NCI-H1694 treated with DMSO at 0.1 percent for 48 hours (cell line): ENCODE data around the gene RCAN2.

Experiments used
- DNase-seq: peaks from one replicate; lab custom pipeline; 2025; lab: John Stamatoyannopoulos, UW

The RCAN2 gene

DNA sequence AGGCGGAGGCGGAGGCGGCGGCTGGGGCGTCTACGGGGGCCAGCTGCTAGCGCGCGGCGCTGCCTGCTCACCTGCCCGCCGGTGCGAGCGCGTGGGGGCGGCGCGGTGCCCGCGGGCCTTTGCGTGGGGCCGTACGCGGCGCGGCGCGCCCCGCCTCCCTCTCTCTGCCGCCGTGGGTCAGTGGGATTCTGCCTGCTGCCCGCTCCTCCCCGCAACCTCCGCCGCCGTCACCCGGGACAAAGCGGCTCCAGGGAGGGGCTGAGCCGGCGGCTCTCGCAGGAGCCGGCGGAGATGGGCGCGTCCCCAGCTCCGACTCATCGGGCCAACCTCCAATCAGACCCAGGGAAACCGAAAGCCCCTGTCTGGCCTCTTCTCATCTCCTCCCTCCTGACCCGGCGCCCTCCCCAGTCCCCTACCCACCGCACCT lies at the start of gene RCAN2:
Gene RCAN2, minus strand, starts transcription at position 249 of the 427 bp plus-strand sequence.
- no peak for DNase-seq

GRCh38 chr6:46539866-46540265 lies 48.6 kb upstream of the RCAN2 start:
- DNase-seq = no peak

GRCh38 chr6:46538800-46539480 lies 47.7 kb upstream of the RCAN2 start:
- no peak for DNase-seq

GRCh38 chr6:46530896-46531295 lies 39.6 kb upstream of the RCAN2 start:
- no peak for DNase-seq

DNA sequence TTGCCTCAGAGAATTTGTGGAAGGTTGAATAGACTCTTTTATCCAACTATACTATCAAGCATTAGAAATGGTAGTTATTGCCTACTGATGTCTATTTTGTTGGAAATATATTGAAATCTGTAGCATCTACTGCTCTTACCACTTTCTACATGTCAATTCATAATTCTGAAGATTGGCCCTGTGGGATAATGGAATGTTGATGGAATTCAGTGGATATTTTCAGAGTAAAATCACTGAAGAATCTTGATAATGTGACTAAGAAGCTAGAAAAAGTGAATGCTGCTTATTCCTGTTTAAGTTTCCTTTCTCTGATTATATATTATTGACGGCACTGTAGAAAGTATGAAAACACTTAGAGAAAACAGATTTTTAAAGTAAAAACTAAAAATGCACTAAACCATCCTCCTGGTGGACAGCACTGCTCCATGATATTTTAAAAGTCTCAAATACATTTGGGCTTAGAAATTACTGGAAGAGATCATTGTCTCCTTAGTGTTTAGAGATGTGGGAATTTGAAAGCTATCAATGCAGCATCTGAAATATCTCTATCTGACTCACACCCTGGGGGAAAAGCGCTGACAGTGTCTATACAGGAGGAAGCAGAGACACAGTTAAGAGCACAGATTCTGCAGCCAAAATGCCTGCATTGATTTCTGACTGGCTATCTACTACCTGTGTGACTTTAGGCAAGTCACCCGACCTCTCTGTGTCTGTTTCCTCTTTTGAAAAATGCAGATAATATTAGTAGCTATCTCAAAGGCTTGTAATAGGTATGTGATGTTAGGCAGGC lies 37.9 kb upstream of the RCAN2 start:
- DNase-seq = no peak

GRCh38 chr6:46526607-46527006 lies 35.4 kb upstream of the RCAN2 start:
- DNase-seq = no peak

- no peak for DNase-seq
Observed at GRCh38 chr6:46525583-46525982, 34.3 kb upstream of the RCAN2 start.

DNA sequence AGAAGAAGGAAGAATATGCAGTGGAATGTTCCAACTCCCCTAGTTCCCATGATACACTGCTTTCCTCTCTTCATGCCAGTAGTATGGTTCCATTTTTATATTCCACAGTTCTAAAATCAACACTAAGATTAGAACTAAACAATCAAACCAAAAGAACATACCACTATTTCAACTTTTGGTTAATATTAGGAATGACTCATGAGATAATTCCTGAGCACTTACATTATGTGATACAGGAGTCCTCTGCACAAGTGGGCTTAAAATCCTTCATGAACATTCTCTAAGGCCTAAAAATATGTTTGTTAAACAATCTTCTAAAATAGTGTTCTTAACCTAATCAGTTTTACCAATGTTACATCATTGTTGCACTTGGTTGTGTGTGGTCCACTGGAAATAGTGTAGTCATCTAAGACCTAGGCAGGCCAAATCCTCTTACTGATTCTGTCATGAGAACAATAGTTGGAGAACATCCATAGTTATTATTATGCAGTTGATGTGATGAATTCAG lies 30.3 kb upstream of the RCAN2 start:
- DNase-seq = no peak

DNA sequence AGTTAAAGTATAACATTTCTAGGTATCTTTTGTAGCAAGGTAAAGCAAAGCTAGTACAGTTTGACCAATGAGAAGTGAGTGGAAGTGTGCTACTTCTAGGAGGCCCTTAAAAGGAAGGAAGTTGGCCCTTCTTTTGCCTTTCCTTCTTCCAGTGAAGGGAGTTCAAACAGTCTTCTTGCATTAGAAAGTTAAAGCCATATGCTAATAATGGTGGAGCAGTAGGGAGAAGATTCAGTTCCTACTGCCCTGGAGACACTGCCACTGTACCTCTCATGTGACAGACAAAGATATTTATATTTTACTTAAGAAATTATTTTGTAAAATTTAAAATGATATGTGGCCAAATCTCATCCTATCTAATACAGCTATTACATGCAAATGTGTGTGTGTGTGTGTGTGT lies 26.0 kb upstream of the RCAN2 start:
- DNase-seq = no peak

DNA sequence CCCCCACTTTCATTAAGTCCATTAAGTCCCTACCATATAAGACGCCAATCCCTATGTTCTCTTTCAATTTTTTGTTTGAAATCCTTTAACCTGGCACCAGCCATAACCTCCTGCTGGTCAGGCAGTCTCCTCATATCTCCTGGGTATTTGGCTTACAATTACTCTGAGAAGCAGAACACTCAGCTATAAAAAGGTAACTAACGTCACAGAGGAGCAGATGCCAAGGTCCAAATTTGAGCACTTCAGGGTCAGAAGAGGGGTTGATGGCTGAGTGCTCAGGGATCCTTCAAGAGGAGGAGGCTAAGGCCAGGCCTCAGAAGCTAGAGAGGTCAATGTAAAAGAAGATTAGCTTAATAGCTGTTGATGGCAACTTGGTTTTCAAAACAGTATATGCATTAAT lies 22.3 kb upstream of the RCAN2 start:
- DNase-seq = no peak

DNA sequence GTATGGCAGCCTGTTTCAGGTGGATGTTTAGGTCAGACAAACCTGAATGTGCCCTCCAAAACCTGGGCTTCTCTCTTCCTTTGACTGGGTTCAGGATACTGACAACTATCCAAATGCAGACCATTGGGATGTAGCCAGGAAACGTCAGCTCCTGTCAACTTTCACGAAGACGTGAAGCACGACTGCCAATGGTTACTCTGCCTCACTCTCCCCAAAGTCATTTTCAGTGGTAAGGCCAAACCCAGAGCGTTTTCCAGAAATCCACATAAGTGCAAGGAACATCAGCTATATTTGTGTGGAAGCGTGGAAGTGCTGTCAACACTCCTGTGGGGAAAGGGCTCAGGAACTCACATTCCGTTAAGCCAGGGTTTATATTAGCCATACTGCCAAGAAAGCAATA lies 20.1 kb upstream of the RCAN2 start:
- DNase-seq = no peak

- DNase-seq = no peak
Observed at GRCh38 chr6:46510651-46511050, 19.4 kb upstream of the RCAN2 start.

GRCh38 chr6:46509981-46510510 lies 18.8 kb upstream of the RCAN2 start:
- no peak for DNase-seq

GRCh38 chr6:46509063-46509462 lies 17.8 kb upstream of the RCAN2 start:
- DNase-seq = no peak

DNA sequence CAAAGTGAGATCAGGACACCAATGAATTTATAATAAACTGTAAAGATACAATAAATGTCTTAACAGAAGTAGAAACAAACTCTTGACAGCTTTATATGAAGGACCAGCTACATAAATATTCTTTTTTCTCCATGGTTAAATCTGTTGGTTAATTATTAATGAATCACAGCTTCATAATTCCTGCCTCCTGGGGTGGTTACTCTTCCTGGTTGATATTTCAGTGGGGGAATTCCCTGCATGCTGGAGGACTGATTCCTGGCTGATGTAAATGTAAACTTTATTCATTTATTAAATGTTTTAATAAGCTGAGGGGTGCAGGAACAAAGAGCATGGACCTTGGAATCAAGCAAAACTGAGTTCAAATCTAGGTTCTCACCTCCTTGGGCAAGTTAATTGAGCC lies 16.2 kb upstream of the RCAN2 start:
- DNase-seq = no peak

DNA sequence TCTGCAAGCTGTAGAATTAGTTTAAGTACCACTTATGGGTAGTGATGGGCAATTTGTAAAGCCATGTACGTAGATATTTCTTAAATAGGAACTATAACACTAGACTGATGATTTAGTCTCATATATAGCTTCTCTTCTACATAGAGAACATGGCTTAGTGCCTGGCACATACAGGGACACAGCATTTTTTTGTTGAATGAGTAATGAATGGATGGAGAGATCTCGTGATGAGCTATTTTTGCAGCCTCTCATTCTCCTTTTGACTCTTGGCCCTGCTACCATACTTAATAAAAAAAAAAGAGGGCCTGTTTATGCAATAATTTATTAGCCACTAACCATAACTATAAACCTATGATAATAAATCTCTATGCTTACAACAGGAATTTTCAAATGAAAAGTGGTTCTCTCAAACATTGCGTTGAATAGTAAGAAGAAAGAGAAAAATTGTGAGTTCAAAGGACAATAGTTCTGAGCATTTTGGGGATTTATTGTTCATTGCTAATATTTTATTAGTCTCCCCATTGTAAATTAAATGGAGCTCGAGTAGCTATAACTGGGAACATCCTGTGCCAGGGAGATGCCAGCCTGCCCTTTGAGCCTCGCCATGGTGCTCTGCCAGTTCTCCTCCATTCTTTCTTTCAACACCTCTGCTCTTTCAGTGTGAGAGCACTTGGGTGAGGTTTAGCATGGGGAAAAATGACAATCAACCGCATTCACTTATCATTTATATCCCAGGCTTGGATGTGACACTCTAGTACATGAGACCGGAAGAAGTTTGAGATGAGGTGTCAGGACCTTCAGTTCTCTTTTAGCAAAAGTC lies 14.7 kb upstream of the RCAN2 start:
- no peak for DNase-seq

- no peak for DNase-seq
Observed at GRCh38 chr6:46504242-46504641, 13.0 kb upstream of the RCAN2 start.

GRCh38 chr6:46502486-46503119 lies 11.4 kb upstream of the RCAN2 start:
- DNase-seq = no peak

GRCh38 chr6:46501136-46502089 lies 10.2 kb upstream of the RCAN2 start:
- no peak for DNase-seq

DNA sequence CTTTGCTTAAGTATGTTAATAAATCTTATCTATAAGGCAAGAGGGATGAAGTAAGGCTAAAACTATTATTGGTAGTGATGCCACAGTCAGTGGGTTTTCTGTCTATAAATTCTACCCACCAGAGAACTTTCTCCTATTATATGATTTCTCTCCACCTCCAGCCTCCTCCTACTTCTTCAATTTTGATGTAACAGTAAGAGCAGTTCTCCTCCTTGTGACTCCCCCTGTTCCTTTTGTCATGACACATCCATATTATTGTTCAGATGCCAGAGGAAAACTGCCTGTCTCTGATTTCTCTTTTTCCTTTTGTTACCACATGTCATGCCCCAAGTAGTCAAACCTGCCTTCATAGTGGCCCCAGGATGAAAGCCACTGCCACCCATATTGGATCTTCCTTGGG lies 9.1 kb upstream of the RCAN2 start:
- DNase-seq = no peak
